Natural killer cell (primary cell): ENCODE results near the gene EXOC3L2. TPM values are rescaled to one million over a fixed set of nuclear protein-coding genes. Genes with fewer than 3 reads are reported as not detected.
"Not testable (repeated sequence)": the region's sequence is repeated elsewhere in the genome, so short reads cannot be mapped to it uniquely, and the experiment has no call there.

Experiments used
- ATAC-seq, 3 donors: fragments of 150-1000 bp in 2 of 3; fragments of 200-7000 bp in 1 of 3; cut with Tn5 transposase; 1 replicate in 1 of 3; 2 replicates in 2 of 3; pipeline ENCODE4 v1.10.0; 2021; ENCODE audit warnings: mild to moderate bottlenecking in 2 of 3, moderate library complexity in 2 of 3
- DNase-seq, 2 donors: peaks; one replicate each; pipeline versions ENCODE4 v3.0.0 to v3.0.0-alpha.2; 2013 to 2021; ENCODE audit warnings: mixed read lengths in 1 of 2
- H3K27ac ChIP-seq: one replicate; pipeline ENCODE4 v1.5.1; 2013; ENCODE audit warnings: mild to moderate bottlenecking, low read length
- H3K27me3 ChIP-seq: one replicate; pipeline ENCODE4 v1.6.1; 2013; ENCODE audit warnings: low read length; ENCODE audit not compliant: control insufficient read depth, insufficient read depth
- H3K36me3 ChIP-seq: one replicate; pipeline ENCODE4 v1.6.1; 2013; ENCODE audit warnings: low read length; ENCODE audit not compliant: control insufficient read depth, insufficient read depth
- H3K4me1 ChIP-seq: one replicate; pipeline ENCODE4 v1.6.1; 2013; ENCODE audit warnings: low read length; ENCODE audit not compliant: control insufficient read depth, insufficient read depth
- H3K4me3 ChIP-seq: one replicate; pipeline ENCODE4 v1.5.1; 2013; ENCODE audit warnings: low read length
- H3K9me3 ChIP-seq: one replicate; pipeline ENCODE4 v1.6.1; 2013; ENCODE audit warnings: low read length; ENCODE audit not compliant: control insufficient read depth, insufficient read depth
- H3K27ac Mint-ChIP-seq, 2 donors: one replicate each; pipeline ENCODE4 v1.8.0; 2022; ENCODE audit warnings: mild to moderate bottlenecking in 2 of 2, mixed read lengths in 2 of 2, moderate library complexity in 1 of 2
- H3K27me3 Mint-ChIP-seq, 2 donors: one replicate each; pipeline ENCODE4 v1.8.0; 2022; ENCODE audit warnings: low read depth in 2 of 2, mixed read lengths in 2 of 2
- H3K36me3 Mint-ChIP-seq: one replicate; pipeline ENCODE4 v1.8.0; 2022; ENCODE audit warnings: mixed read lengths
- H3K4me1 Mint-ChIP-seq, 2 donors: one replicate each; pipeline ENCODE4 v1.8.0; 2022; ENCODE audit warnings: mixed read lengths in 2 of 2
- H3K4me3 Mint-ChIP-seq: one replicate; pipeline ENCODE4 v1.8.0; 2022; ENCODE audit warnings: mild to moderate bottlenecking, moderate library complexity, mixed read lengths
- H3K9me3 Mint-ChIP-seq, 2 donors: one replicate each; pipeline ENCODE4 v1.8.0; 2022; ENCODE audit warnings: mixed read lengths in 2 of 2
- CTCF ChIP-seq: fragments of 200-600 bp; IDR thresholded peaks from one replicate; pipeline ENCODE4 v1.8.0; 2022; ENCODE audit warnings: antibody characterized with exemption
- WGBS: methylation state at CpG from one replicate; pipeline ENCODE4 v1.1.7; 2013; ENCODE audit warnings: missing lambda C conversion rate; ENCODE audit not compliant: insufficient coverage; 5-methylcytosine and 5-hydroxymethylcytosine counted together
- intact Hi-C: fragments of 100-400 bp; cut with micrococcal nuclease; formaldehyde crosslinking; loops from one replicate; pipeline ENCODE4 v1.14.2; 2022
- total RNA-seq, 4 donors: library from RNA; stranded (reverse); fragments of 120-200 nt in 1 of 4; gene quantifications; one replicate each; pipeline versions ENCODE4 v1.2.3 to v1.2.4, GENCODE V29; 2013 to 2022

The EXOC3L2 gene
- total RNA-seq, 3 donors from 2014 or later (not counting 1 experiment from before 2014, with no cell fraction given) = 0.16 to 0.23 TPM; not detected in 1

- Mint-ChIP-seq H3K27me3 (no peaks in the 10 kb centered on the region), H3K36me3 (peaks cover 5% of the 10 kb centered on the region), H3K4me3 (no peak overlapping the region), H3K9me3 (no peaks in the 10 kb centered on the region), H3K4me1 (no peaks in the 10 kb centered on the region), H3K27ac (no peak overlapping the region)
- Histone ChIP-seq H3K9me3 (no peaks in the 10 kb centered on the region), H3K4me1 (peaks cover 5% of the 10 kb centered on the region), H3K27ac (no peak overlapping the region), H3K4me3 (no peak overlapping the region), H3K36me3 (peaks cover 17% of the 10 kb centered on the region), H3K27me3 (no peaks in the 10 kb centered on the region)
- ATAC-seq (no peak), DNase-seq (no peak)
- intact Hi-C loops = no loop called here
- 97% methylated on average over 17 of the region's 21 CpGs for WGBS
- no peak for TF ChIP-seq CTCF
Observed at GRCh38 chr19:45271098-45271734, 26.0 kb upstream of the EXOC3L2 start.

- H3K4me1 ChIP-seq, H3K27me3 ChIP-seq, H3K4me3 ChIP-seq, H3K9me3 ChIP-seq, H3K27ac ChIP-seq, DNase-seq, H3K4me3 Mint-ChIP-seq, ATAC-seq, H3K27me3 Mint-ChIP-seq, H3K27ac Mint-ChIP-seq, H3K36me3 Mint-ChIP-seq, H3K9me3 Mint-ChIP-seq, H3K4me1 Mint-ChIP-seq, intact Hi-C loops: not testable (repeated sequence)
- peaks cover 16% of the 10 kb centered on the region for H3K36me3 ChIP-seq
- 96% methylated on average over 13 of the region's 13 CpGs for WGBS
Observed at GRCh38 chr19:45269939-45270338, 24.7 kb upstream of the EXOC3L2 start.

GRCh38 chr19:45267296-45267695 lies 22.1 kb upstream of the EXOC3L2 start:
- no peak for DNase-seq
- 96% methylated on average over 12 of the region's 12 CpGs for WGBS
- no peak overlapping the region for H3K27ac Mint-ChIP-seq
- H3K4me3 Mint-ChIP-seq = no peak overlapping the region
- no peaks in the 10 kb centered on the region for H3K36me3 Mint-ChIP-seq
- no peaks in the 10 kb centered on the region for H3K9me3 Mint-ChIP-seq
- no peak for TF ChIP-seq CTCF
- H3K27me3 ChIP-seq = no peaks in the 10 kb centered on the region
- H3K9me3 ChIP-seq = no peaks in the 10 kb centered on the region
- no peak overlapping the region for H3K27ac ChIP-seq
- ATAC-seq = no peak
- H3K36me3 ChIP-seq = peaks cover 8% of the 10 kb centered on the region
- H3K4me1 Mint-ChIP-seq = peaks cover 0 to 6% of the 10 kb centered on the region in 2 donors
- no peak overlapping the region for H3K4me3 ChIP-seq
- peaks cover 5% of the 10 kb centered on the region for H3K4me1 ChIP-seq
- no peaks in the 10 kb centered on the region for H3K27me3 Mint-ChIP-seq
- intact Hi-C loops = no loop called here

GRCh38 chr19:45265375-45265774 lies 20.2 kb upstream of the EXOC3L2 start:
- peak overlapping the region in 1 of 2 donors; percentile 18 for H3K27ac Mint-ChIP-seq
- no peaks in the 10 kb centered on the region for H3K27me3 Mint-ChIP-seq
- H3K36me3 ChIP-seq = no peaks in the 10 kb centered on the region
- no peaks in the 10 kb centered on the region for H3K27me3 ChIP-seq
- no peaks in the 10 kb centered on the region for H3K9me3 ChIP-seq
- TF ChIP-seq CTCF = no peak
- ATAC-seq = peak in 1 of 3 donors; percentile 17
- no peak for DNase-seq
- intact Hi-C loops = no loop called here
- H3K36me3 Mint-ChIP-seq = no peaks in the 10 kb centered on the region
- H3K4me3 Mint-ChIP-seq = no peak overlapping the region
- WGBS = 97% methylated on average over 5 of the region's 5 CpGs
- H3K9me3 Mint-ChIP-seq = no peaks in the 10 kb centered on the region
- no peak overlapping the region for H3K4me3 ChIP-seq
- peaks cover 5% of the 10 kb centered on the region for H3K4me1 ChIP-seq
- peaks cover 0 to 6% of the 10 kb centered on the region in 2 donors for H3K4me1 Mint-ChIP-seq
- H3K27ac ChIP-seq = no peak overlapping the region
